Measurements from ENCODE around the gene C1QTNF3. TPM values are rescaled to one million over a fixed set of nuclear protein-coding genes. Genes with fewer than 3 reads are reported as not detected.
"Not testable (repeated sequence)": the region's sequence is repeated elsewhere in the genome, so short reads cannot be mapped to it uniquely, and the experiment has no call there.

C1QTNF3 gene
- total and polyA plus RNA-seq, 12 donors: 0.51 to 6.3 (median 1.3) TPM

GRCh38 chr5:34070626-34071025 lies 27.6 kb upstream of the C1QTNF3 start:
- ATAC-seq; intact Hi-C loops (cut with DNase I); H3K4me3 ChIP-seq; H3K27ac ChIP-seq; H3K36me3 ChIP-seq; H3K4me1 ChIP-seq; DNase-seq; H3K9me3 ChIP-seq; H3K27me3 ChIP-seq: not testable (repeated sequence)
- WGBS, 2 donors: 94 to 100% methylated on average over 3 of the region's 3 CpGs

- 96 to 97% methylated on average over 6 of the region's 6 CpGs for WGBS, 2 donors
- peaks cover 0 to 4% (median 0%) of the 10 kb centered on the region in 11 donors for H3K9me3 ChIP-seq
Observed at GRCh38 chr5:34064656-34065055, 21.6 kb upstream of the C1QTNF3 start.

GRCh38 chr5:34062419-34062818 lies 19.4 kb upstream of the C1QTNF3 start:
- no peak for ATAC-seq

More at GRCh38 chr5:34064656-34065055, 21.6 kb upstream of the C1QTNF3 start:
- ATAC-seq (no peak), DNase-seq (no peak)
- no peak for TF ChIP-seq CTCF (IDR thresholded peaks at IDR 0.05)
- Histone ChIP-seq H3K36me3 (peaks cover 0 to 7% (median 0%) of the 10 kb centered on the region in 9 donors), H3K27me3 (no peaks in the 10 kb centered on the region), H3K4me3 (no peak overlapping the region), H3K27ac (no peak overlapping the region), H3K4me1 (no peaks in the 10 kb centered on the region)
- intact Hi-C loops (cut with DNase I): no loop called here

GRCh38 chr5:34061993-34062392 lies 19.0 kb upstream of the C1QTNF3 start:
- ATAC-seq (no peak), DNase-seq (no peak)
- Histone ChIP-seq H3K4me1 (no peaks in the 10 kb centered on the region), H3K27me3 (no peaks in the 10 kb centered on the region), H3K9me3 (peaks cover 0 to 4% (median 0%) of the 10 kb centered on the region in 11 donors), H3K4me3 (no peak overlapping the region), H3K36me3 (peaks cover 0 to 10% (median 0%) of the 10 kb centered on the region in 9 donors), H3K27ac (no peak overlapping the region)
- TF ChIP-seq CTCF (IDR thresholded peaks at IDR 0.05): no peak
- intact Hi-C loops (cut with DNase I): no loop called here

More at GRCh38 chr5:34062419-34062818, 19.4 kb upstream of the C1QTNF3 start:
- Histone ChIP-seq H3K9me3 (peaks cover 0 to 4% (median 0%) of the 10 kb centered on the region in 11 donors), H3K27ac (no peak overlapping the region), H3K4me3 (no peak overlapping the region), H3K27me3 (no peaks in the 10 kb centered on the region), H3K36me3 (peaks cover 0 to 10% (median 0%) of the 10 kb centered on the region in 9 donors), H3K4me1 (no peaks in the 10 kb centered on the region)
- 89 to 95% methylated on average over 3 of the region's 3 CpGs for WGBS, 2 donors
- no peak for DNase-seq
- TF ChIP-seq CTCF (IDR thresholded peaks at IDR 0.05): no peak
- intact Hi-C loops (cut with DNase I): no loop called here

- WGBS, 2 donors: 97 to 98% methylated on average over 1 of the region's 1 CpG
- TF ChIP-seq CTCF (IDR thresholded peaks at IDR 0.05): no peak
- no peak overlapping the region for H3K27ac ChIP-seq
- DNase-seq: no peak
- H3K9me3 ChIP-seq: no peaks in the 10 kb centered on the region
- no peaks in the 10 kb centered on the region for H3K27me3 ChIP-seq
- no peak for ATAC-seq
- H3K4me1 ChIP-seq: no peaks in the 10 kb centered on the region
- H3K36me3 ChIP-seq: peaks cover 0 to 10% (median 0%) of the 10 kb centered on the region in 9 donors
- H3K4me3 ChIP-seq: no peak overlapping the region
- intact Hi-C loops (cut with DNase I): no loop called here
Observed at GRCh38 chr5:34059977-34060376, 17.0 kb upstream of the C1QTNF3 start.

All from heart right ventricle (tissue), 16 donors.